NCI-H2196 treated with DMSO at 0.1 percent for 48 hours (cell line): ENCODE measurements around the gene KCTD7.
A peak's percentile ranks its signal among the peaks of the same experiment; 100 is the strongest.
"Not testable (repeated sequence)": the region's sequence is repeated elsewhere in the genome, so short reads cannot be mapped to it uniquely, and the experiment has no call there.

Experiments
- DNase-seq: peaks from one replicate; lab custom pipeline; 2025; ENCODE audit not compliant: unreplicated experiment; lab: John Stamatoyannopoulos, UW

Gene KCTD7

GRCh38 chr7:66628361-66629221, at the start of gene KCTD7:
TSS of gene KCTD7 (plus strand) at chr7:66628881. CDS start at chr7:66629065, 184 bp downstream.
- DNase-seq, result peak; percentile 98

DNA sequence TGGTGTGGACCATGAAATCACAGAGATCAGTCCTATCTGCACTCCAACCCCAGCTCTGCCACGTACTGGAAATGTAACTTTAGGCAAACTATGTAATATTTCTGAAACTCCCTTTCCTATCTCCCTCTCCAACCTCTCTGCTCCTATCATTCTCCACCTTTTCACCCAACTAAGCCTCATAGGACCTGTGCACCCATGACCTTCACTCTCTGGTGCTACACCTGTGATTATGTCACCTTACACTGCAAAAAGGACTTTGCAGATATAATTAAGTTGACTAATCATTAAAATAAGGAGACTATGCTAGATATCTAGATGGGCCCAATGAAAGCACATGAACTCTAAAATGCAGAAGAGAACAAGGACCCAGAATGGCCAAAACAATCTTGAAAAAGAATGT, 48.3 kb upstream of the KCTD7 start:
- not testable (repeated sequence) for DNase-seq

GRCh38 chr7:66582816-66583489, 45.7 kb upstream of the KCTD7 start:
- not testable (repeated sequence) for DNase-seq

- no peak for DNase-seq
Measured at GRCh38 chr7:66583490-66584110, 45.1 kb upstream of the KCTD7 start.

- no peak for DNase-seq
Measured at GRCh38 chr7:66586181-66586580, 42.5 kb upstream of the KCTD7 start.

- DNase-seq, result not testable (repeated sequence)
Measured at GRCh38 chr7:66588226-66588625, 40.5 kb upstream of the KCTD7 start.

DNA sequence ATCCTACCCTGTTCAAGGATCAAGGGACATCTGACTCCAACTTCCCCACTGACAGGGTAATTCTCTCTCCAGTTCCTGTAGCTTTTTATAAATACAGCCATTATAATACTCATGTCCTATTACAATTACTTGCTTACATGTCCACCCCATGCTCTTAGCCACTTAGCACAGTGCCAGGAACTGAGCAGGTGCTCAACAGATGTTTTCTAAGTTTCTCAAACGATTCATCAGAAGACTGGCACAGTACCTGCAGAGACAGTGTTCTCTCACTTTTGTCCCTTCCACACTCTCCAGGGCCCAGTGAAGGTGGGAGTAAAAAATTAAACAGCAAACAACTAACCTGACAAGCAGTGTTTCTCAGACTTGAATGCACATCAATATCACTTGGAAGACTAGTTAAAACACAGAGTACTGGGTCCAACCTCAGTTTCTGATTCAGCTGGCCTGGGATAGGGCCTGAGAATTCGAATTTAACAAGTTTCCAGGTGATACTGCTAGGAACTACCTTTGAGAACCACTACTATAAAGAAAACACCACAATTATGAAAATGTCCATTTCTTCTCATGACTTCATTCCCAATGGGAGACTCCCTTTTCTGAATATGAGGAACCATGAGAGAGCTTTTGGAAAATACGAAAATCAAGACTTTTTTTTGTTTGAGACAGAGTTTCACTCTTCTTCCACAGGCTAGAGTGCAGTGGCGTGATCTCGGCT, 39.7 kb upstream of the KCTD7 start:
- DNase-seq, result not testable (repeated sequence)

- not testable (repeated sequence) for DNase-seq
Measured at GRCh38 chr7:66590302-66591057, 38.2 kb upstream of the KCTD7 start.

- DNase-seq, result not testable (repeated sequence)
Measured at GRCh38 chr7:66591058-66591798, 37.5 kb upstream of the KCTD7 start.

GRCh38 chr7:66591799-66592596, 36.7 kb upstream of the KCTD7 start:
- DNase-seq, result peak; percentile 74

GRCh38 chr7:66592597-66593146, 36.0 kb upstream of the KCTD7 start:
- DNase-seq, result not testable (repeated sequence)

DNA sequence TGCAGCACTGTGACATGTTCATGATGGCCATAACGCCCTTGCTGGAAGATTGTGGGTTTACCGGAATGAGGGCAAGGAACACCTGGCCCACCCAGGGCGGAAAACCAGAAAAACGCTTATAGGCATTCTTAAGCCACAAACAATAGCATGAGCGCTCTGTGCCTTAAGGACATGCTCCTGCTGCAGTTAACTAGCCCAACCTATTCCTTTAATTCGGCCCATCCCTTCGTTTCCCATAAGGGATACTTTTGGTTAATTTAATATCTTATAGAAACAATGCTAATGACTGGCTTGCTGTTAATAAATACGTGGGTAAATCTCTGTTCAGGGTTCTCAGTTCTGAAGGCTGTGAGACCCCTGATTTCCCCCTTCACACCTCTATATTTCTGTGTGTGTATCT, 34.6 kb upstream of the KCTD7 start:
- not testable (repeated sequence) for DNase-seq

DNA sequence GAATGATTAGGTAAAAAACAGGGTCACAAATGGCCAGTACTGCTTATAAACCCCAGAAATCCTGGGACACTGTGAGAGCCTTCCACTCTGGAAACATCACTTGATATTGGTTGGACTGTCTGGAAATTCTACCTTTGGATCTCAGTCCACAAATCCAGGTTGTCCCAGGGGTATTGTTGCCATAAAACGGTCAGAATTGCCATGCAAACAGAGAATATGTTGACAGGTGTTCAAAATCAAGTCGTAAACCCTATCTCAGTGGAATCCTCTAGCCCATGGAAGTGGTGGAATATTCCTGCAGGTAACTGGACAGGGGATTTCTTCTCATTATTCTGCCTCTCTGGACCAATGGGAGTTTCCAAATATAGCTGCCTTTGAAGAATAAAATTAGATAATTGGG, 31.2 kb upstream of the KCTD7 start:
- DNase-seq, result no peak

DNA sequence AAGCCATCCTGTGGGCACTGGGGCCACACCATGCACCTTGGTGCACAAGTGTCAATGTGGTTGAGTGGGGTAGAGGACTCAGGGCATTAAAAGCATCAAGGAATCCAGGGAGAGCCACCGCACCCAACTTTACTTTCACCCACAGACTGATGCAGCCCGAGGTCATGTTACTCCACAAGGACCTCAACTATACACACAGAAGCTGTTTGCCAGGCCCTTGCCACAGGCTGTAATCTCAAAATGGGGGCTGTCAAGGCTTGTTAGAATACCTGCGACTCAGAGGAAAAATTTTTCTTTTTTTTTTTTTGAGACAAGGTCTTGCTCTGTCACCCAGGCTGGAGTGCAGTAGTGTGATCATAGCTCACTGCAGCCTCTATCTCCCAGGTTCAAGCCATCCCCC, 26.5 kb upstream of the KCTD7 start:
- no peak for DNase-seq

- DNase-seq, result no peak
Measured at GRCh38 chr7:66604198-66604597, 24.5 kb upstream of the KCTD7 start.

GRCh38 chr7:66606540-66607291, 22.0 kb upstream of the KCTD7 start:
- DNase-seq, result not testable (repeated sequence)

GRCh38 chr7:66609176-66609575, 19.5 kb upstream of the KCTD7 start:
- no peak for DNase-seq

DNA sequence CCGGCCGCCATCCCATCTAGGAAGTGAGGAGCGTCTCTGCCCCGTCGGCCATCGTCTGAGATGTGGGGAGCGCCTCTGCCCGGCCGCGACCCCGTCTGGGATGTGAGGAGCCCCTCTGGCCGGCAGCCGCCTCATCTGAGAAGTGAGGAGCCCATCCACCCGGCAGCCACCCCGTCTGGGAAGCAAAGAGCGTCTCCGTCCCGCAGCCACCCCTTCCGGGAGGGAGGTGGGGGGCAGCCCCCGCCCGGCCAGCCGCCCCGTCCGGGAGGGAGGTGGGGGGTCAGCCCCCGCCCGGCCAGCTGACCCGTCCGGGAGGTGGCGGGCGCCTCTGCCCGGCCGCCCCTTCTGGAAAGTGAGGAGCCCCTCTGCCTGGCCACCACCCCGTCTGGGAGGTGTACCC, 14.1 kb upstream of the KCTD7 start:
- not testable (repeated sequence) for DNase-seq
